HepG2 (cell line): ENCODE data around the gene TENT5A. TPM values are rescaled to one million over a fixed set of nuclear protein-coding genes. Genes with fewer than 3 reads are reported as not detected.

Experiments
- AGO1 ChIP-seq: fragments of 200-400 bp; formaldehyde crosslinking; IDR thresholded peaks from 2 replicates; pipeline ENCODE4 v1.6.1; 2017; ENCODE audit warnings: mild to moderate bottlenecking, low read depth, low read length, moderate library complexity; ENCODE audit not compliant: poor library complexity, severe bottlenecking
- CEBPG ChIP-seq: IDR thresholded peaks from 2 replicates; pipeline ENCODE4 v1.6.1; 2016
- EHMT2 ChIP-seq: fragments of 200-600 bp; sonication (generic); IDR thresholded peaks from 2 replicates; pipeline ENCODE4 v1.7.0; 2017; ENCODE audit warnings: antibody characterized with exemption, low read depth, low read length, borderline replicate concordance
- HIVEP1 ChIP-seq: sonication (generic); formaldehyde crosslinking; IDR thresholded peaks from 2 replicates; pipeline ENCODE4 v1.4.0; 2020; ENCODE audit warnings: mild to moderate bottlenecking, missing genetic modification reagents
- NFE2L1 ChIP-seq: sonication (generic); formaldehyde crosslinking; IDR thresholded peaks from 2 replicates; pipeline ENCODE4 v1.4.0; 2020; ENCODE audit warnings: missing genetic modification reagents, mild to moderate bottlenecking, borderline replicate concordance
- NONO ChIP-seq, 2 experiments: fragments of 450-650 bp in 1 of 2; sonication (generic) in 1 of 2; formaldehyde crosslinking in 1 of 2; IDR thresholded peaks in 1 of 2; conservative IDR thresholded peaks in 1 of 2; 2 replicates each; pipeline versions ENCODE4 v1.6.1 to v1.8.0; 2017 to 2022; ENCODE audit warnings: mild to moderate bottlenecking in 1 of 2, missing genetic modification reagents in 1 of 2, moderate library complexity in 1 of 2
- POLR2G ChIP-seq: fragments of 200-400 bp; formaldehyde crosslinking; IDR thresholded peaks from 2 replicates; pipeline ENCODE4 v1.6.1; 2018; ENCODE audit warnings: mild to moderate bottlenecking, low read depth, low read length, moderate library complexity
- PTBP1 ChIP-seq: fragments of 200-400 bp; formaldehyde crosslinking; IDR thresholded peaks from 2 replicates; pipeline ENCODE4 v1.6.1; 2018; ENCODE audit warnings: low read length, low read depth; ENCODE audit not compliant: poor library complexity, severe bottlenecking
- SAP130 ChIP-seq: IDR thresholded peaks from 2 replicates; pipeline ENCODE4 v1.6.1; 2016; ENCODE audit warnings: low read depth
- SIN3B ChIP-seq: fragments of 150-350 bp; IDR thresholded peaks from 2 replicates; pipeline ENCODE4 v1.6.1; 2014; ENCODE audit warnings: low read length
- SOX6 ChIP-seq, 2 experiments: fragments of 450-650 bp in 1 of 2; sonication (generic) in 1 of 2; formaldehyde crosslinking in 1 of 2; IDR thresholded peaks; 2 replicates each; pipeline versions ENCODE4 v1.4.0 to v1.6.1; 2017 to 2020; ENCODE audit warnings: antibody characterized with exemption in 1 of 2, mild to moderate bottlenecking in 1 of 2, missing genetic modification reagents in 1 of 2
- ZFAT ChIP-seq: sonication (generic); formaldehyde crosslinking; conservative IDR thresholded peaks from 2 replicates; pipeline ENCODE4 v1.8.1; 2023; ENCODE audit warnings: missing genetic modification reagents, inconsistent platforms
- ZNF136 ChIP-seq: sonication (generic); formaldehyde crosslinking; IDR thresholded peaks from 2 replicates; pipeline ENCODE4 v1.8.1; 2022; ENCODE audit warnings: low read depth, mild to moderate bottlenecking, moderate library complexity, missing genetic modification reagents
- ZNF260 ChIP-seq: sonication (generic); formaldehyde crosslinking; IDR thresholded peaks from 2 replicates; pipeline ENCODE4 v1.4.0; 2020; ENCODE audit warnings: missing genetic modification reagents, low read depth, mild to moderate bottlenecking, borderline replicate concordance
- ZNF34 ChIP-seq: sonication (generic); formaldehyde crosslinking; IDR thresholded peaks from 2 replicates; pipeline ENCODE4 v1.4.0; 2020; ENCODE audit warnings: mild to moderate bottlenecking, missing genetic modification reagents, borderline replicate concordance
- ZNF350 ChIP-seq: sonication (generic); formaldehyde crosslinking; IDR thresholded peaks from 2 replicates; pipeline ENCODE4 v1.4.0; 2020; ENCODE audit warnings: mild to moderate bottlenecking, low read depth, missing genetic modification reagents, borderline replicate concordance
- ZNF432 ChIP-seq: sonication (generic); formaldehyde crosslinking; IDR thresholded peaks from 2 replicates; pipeline ENCODE4 v1.5.0; 2020; ENCODE audit warnings: missing genetic modification reagents, mild to moderate bottlenecking, borderline replicate concordance
- ZNF496 ChIP-seq: sonication (generic); formaldehyde crosslinking; IDR thresholded peaks from 2 replicates; pipeline ENCODE4 v1.8.1; 2023; ENCODE audit warnings: mild to moderate bottlenecking, moderate library complexity, missing genetic modification reagents; ENCODE audit not compliant: insufficient replicate concordance
- ZNF740 ChIP-seq: sonication (generic); formaldehyde crosslinking; IDR thresholded peaks from 2 replicates; pipeline ENCODE4 v1.4.0; 2020; ENCODE audit warnings: missing genetic modification reagents
- ZNF761 ChIP-seq: sonication (generic); formaldehyde crosslinking; conservative IDR thresholded peaks from 2 replicates; pipeline ENCODE4 v1.4.0; 2020; ENCODE audit warnings: mild to moderate bottlenecking, missing genetic modification reagents
- ZNF790 ChIP-seq: sonication (generic); formaldehyde crosslinking; IDR thresholded peaks from 2 replicates; pipeline ENCODE4 v1.8.0; 2022; ENCODE audit warnings: missing genetic modification reagents, mild to moderate bottlenecking, borderline replicate concordance
- ZNF878 ChIP-seq: sonication (generic); formaldehyde crosslinking; IDR thresholded peaks from 2 replicates; pipeline ENCODE4 v1.8.1; 2023; ENCODE audit warnings: mild to moderate bottlenecking, missing genetic modification reagents, moderate library complexity
- ZNF891 ChIP-seq: sonication (generic); formaldehyde crosslinking; IDR thresholded peaks from 2 replicates; pipeline ENCODE4 v1.5.0; 2020; ENCODE audit warnings: mild to moderate bottlenecking, missing genetic modification reagents
- polyA plus RNA-seq, 8 experiments: library from polyadenylated mRNA; depleted of rRNA in 3 of 8; stranded (reverse) in 7 of 8; unstranded in 1 of 8; fragments of >200 nt; fragmentation: Illumina TruSeq in 4 of 8; extraction: Trizol in 4 of 8; gene quantifications; 2 replicates each; pipeline versions ENCODE4 v1.2.1 to v1.2.3, GENCODE V29; 2011 to 2016; ENCODE audit warnings: low read depth in 4 of 8, missing spikeins in 1 of 8, mixed read lengths in 1 of 8; ENCODE audit not compliant: insufficient read depth in 1 of 8
- total RNA-seq, 5 experiments: library from RNA; depleted of rRNA; stranded (reverse); fragments of >200 nt; fragmentation: Illumina TruSeq; extraction: Trizol; gene quantifications; 2 replicates each; pipeline ENCODE4 v1.2.3, GENCODE V29; 2016; ENCODE audit warnings: low read depth in 1 of 5
- TF ChIP-seq, protein P1 (sequence below): sonication (generic); formaldehyde crosslinking; IDR thresholded peaks from 2 replicates; pipeline ENCODE4 v1.8.1; 2023; ENCODE audit warnings: mild to moderate bottlenecking, missing genetic modification reagents
- TF ChIP-seq, protein P2 (sequence below): sonication (generic); formaldehyde crosslinking; IDR thresholded peaks from 2 replicates; pipeline ENCODE4 v1.8.1; 2023; ENCODE audit warnings: mild to moderate bottlenecking, missing genetic modification reagents, borderline replicate concordance
- TF ChIP-seq, protein P3 (sequence below): IDR thresholded peaks from 2 replicates; pipeline ENCODE4 v1.6.1; 2016; ENCODE audit warnings: missing compliant biosample characterization, missing genetic modification reagents, borderline replicate concordance

The TENT5A gene
- total and polyA plus RNA-seq, 2 of the 13 experiments (the other 11 are each of a cell fraction or from before 2014, with no cell fraction given): 8.0 to 13.8 TPM

DNA sequence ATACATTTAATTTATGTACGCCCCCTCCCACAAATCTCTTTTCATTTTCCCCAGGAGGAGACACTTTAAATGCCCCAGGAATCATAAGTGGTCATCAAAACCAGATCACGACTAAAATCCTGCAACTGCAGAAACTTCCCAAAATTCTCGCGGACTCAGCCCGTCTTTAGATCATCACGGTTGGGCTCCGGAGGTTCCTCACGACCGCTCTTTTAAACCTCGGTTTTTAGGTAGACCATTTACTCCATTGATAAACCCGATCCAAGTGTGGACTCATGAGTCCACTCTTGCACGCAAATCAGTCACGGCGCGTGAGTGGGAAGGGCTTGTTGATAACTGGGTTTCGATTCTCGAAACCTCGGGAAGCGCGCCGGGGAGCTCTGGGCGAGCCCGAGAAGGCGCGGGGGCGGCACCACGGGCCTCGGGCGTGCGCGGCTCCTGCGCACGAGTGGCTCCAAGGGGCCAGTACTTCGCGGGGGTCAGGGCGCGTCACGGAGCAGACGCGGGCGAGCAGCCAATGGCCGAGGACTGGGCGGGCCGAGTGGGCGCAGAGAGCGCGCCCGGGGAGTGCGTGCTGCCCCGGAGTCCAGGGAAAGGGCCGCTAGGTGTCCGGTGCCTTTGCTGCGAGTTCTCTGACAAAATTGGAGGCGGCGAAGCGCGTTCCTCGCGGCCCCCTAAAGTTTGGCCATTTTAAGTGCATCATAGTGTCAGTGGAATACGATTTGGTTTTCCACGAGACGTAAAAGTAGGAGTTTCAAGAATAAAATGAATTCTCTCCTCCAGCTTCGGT lies 635 bp upstream of the TENT5A start (continued):
- no peak for TF ChIP-seq ZNF350 (CRISPR knock-in tag)
- TF ChIP-seq, protein P1, sequence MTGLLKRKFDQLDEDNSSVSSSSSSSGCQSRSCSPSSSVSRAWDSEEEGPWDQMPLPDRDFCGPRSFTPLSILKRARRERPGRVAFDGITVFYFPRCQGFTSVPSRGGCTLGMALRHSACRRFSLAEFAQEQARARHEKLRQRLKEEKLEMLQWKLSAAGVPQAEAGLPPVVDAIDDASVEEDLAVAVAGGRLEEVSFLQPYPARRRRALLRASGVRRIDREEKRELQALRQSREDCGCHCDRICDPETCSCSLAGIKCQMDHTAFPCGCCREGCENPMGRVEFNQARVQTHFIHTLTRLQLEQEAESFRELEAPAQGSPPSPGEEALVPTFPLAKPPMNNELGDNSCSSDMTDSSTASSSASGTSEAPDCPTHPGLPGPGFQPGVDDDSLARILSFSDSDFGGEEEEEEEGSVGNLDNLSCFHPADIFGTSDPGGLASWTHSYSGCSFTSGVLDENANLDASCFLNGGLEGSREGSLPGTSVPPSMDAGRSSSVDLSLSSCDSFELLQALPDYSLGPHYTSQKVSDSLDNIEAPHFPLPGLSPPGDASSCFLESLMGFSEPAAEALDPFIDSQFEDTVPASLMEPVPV: peak; percentile 8; the same call in 1 of the 2 replicates
- no peak; the same call in 1 of the 2 replicates for TF ChIP-seq ZNF790
- TF ChIP-seq ZFAT (CRISPR knock-in tag): peak; percentile 71; the same call in 1 of the 2 replicates
- TF ChIP-seq ZNF878: peak; percentile 67; the same call in 1 of the 2 replicates
- TF ChIP-seq ZNF432 (CRISPR knock-in tag): no peak
- peak; percentile 58; the same call in 1 of the 2 replicates for TF ChIP-seq ZNF761
- no peak for TF ChIP-seq SOX6 (IDR thresholded peaks at IDR 0.05)
- no peak for TF ChIP-seq SOX6 (CRISPR knock-in tag; IDR thresholded peaks at IDR 0.05)
- no peak; the same call in 1 of the 2 replicates for TF ChIP-seq ZNF740 (CRISPR knock-in tag)
- TF ChIP-seq ZNF34 (CRISPR knock-in tag): no peak
- peak; percentile 15; the same call in 1 of the 2 replicates for TF ChIP-seq HIVEP1 (CRISPR knock-in tag)
- TF ChIP-seq ZNF260 (CRISPR knock-in tag): no peak
- TF ChIP-seq, protein P2, sequence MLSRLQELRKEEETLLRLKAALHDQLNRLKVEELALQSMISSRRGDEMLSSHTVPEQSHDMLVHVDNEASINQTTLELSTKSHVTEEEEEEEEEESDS (CRISPR knock-in tag): no peak
- TF ChIP-seq ZNF496: no peak
- no peak for TF ChIP-seq CEBPG (CRISPR knock-in tag)
- peak; percentile 58 for TF ChIP-seq ZNF891 (CRISPR knock-in tag)
- TF ChIP-seq NFE2L1: no peak
- peak; percentile 52; the same call in 1 of the 2 replicates for TF ChIP-seq SAP130
- TF ChIP-seq EHMT2: no peak
- no peak for TF ChIP-seq NONO (IDR thresholded peaks at IDR 0.05)
- no peak for TF ChIP-seq NONO (CRISPR knock-in tag; conservative IDR thresholded peaks at IDR 0.05)
- TF ChIP-seq PTBP1: no peak
- 0 out of 2 replicates have a peak, but pooled peaks have one; percentile 77 for TF ChIP-seq ZNF136
- TF ChIP-seq AGO1: no peak
- TF ChIP-seq SIN3B: no peak
- TF ChIP-seq POLR2G: peak; percentile 78
- TF ChIP-seq, protein P3, sequence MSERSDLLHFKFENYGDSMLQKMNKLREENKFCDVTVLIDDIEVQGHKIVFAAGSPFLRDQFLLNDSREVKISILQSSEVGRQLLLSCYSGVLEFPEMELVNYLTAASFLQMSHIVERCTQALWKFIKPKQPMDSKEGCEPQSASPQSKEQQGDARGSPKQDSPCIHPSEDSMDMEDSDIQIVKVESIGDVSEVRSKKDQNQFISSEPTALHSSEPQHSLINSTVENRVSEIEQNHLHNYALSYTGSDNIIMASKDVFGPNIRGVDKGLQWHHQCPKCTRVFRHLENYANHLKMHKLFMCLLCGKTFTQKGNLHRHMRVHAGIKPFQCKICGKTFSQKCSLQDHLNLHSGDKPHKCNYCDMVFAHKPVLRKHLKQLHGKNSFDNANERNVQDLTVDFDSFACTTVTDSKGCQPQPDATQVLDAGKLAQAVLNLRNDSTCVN (CRISPR knock-in tag): peak; percentile 75; the same call in 1 of the 2 replicates
